Measurements from ENCODE around the gene INPP5D. TPM values are rescaled to one million over a fixed set of nuclear protein-coding genes. Genes with fewer than 3 reads are reported as not detected.

Gene INPP5D
- total and polyA plus RNA-seq, 8 donors = 3.7 to 564 (median 8.5) TPM

DNA sequence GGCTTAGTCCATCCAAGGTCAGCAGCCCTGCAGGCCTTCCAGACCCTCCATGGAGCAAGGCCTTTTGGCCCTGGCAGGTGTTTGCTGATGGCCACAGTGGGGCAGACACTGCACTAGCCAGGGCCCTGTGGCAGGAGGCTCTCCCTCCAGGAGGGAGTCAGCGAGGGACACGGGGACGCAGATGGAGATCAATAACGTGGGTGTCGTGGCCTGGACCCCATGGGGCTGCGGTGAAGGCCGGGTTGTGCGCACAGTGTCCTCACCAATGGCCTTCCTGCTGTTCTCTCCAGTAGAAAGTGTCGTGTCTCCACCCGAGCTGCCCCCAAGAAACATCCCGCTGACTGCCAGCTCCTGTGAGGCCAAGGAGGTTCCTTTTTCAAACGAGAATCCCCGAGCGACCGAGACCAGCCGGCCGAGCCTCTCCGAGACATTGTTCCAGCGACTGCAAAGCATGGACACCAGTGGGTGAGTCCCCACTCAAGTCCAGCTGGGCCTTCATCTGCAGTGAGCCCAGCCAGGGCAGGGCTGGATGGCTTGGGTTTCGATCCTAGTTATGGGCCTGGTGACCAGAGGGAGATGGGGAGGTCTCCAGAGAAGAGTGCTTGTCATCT, 65.4 kb downstream of the INPP5D start:
- no peak overlapping the region for H3K27ac ChIP-seq
- peaks cover 0 to 5% (median 0%) of the 10 kb centered on the region in 4 donors for H3K4me1 ChIP-seq
- DNase-seq = no peak
- TF ChIP-seq, protein P1, sequence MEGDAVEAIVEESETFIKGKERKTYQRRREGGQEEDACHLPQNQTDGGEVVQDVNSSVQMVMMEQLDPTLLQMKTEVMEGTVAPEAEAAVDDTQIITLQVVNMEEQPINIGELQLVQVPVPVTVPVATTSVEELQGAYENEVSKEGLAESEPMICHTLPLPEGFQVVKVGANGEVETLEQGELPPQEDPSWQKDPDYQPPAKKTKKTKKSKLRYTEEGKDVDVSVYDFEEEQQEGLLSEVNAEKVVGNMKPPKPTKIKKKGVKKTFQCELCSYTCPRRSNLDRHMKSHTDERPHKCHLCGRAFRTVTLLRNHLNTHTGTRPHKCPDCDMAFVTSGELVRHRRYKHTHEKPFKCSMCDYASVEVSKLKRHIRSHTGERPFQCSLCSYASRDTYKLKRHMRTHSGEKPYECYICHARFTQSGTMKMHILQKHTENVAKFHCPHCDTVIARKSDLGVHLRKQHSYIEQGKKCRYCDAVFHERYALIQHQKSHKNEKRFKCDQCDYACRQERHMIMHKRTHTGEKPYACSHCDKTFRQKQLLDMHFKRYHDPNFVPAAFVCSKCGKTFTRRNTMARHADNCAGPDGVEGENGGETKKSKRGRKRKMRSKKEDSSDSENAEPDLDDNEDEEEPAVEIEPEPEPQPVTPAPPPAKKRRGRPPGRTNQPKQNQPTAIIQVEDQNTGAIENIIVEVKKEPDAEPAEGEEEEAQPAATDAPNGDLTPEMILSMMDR (IDR thresholded peaks at IDR 0.05) = no peak
- TF ChIP-seq POLR2A (IDR thresholded peaks at IDR 0.05) = no peak
- no peak for TF ChIP-seq POLR2AphosphoS5 (IDR thresholded peaks at IDR 0.05)
- no peak for TF ChIP-seq EP300 (IDR thresholded peaks at IDR 0.05)
- intact Hi-C loops (cut with DNase I; ENCODE audit: low total_unique reads) = no loop called here
- no peaks in the 10 kb centered on the region for H3K9me3 ChIP-seq
- WGBS, 5 donors = 88 to 97% (median 93%) methylated on average over 20 of the region's 20 CpGs
- no peak overlapping the region for H3K4me3 ChIP-seq
- peaks cover 0 to 74% (median 27%) of the 10 kb centered on the region in 4 donors for H3K36me3 ChIP-seq
- H3K27me3 ChIP-seq = peaks cover 0 to 35% (median 0%) of the 10 kb centered on the region in 3 donors

DNA sequence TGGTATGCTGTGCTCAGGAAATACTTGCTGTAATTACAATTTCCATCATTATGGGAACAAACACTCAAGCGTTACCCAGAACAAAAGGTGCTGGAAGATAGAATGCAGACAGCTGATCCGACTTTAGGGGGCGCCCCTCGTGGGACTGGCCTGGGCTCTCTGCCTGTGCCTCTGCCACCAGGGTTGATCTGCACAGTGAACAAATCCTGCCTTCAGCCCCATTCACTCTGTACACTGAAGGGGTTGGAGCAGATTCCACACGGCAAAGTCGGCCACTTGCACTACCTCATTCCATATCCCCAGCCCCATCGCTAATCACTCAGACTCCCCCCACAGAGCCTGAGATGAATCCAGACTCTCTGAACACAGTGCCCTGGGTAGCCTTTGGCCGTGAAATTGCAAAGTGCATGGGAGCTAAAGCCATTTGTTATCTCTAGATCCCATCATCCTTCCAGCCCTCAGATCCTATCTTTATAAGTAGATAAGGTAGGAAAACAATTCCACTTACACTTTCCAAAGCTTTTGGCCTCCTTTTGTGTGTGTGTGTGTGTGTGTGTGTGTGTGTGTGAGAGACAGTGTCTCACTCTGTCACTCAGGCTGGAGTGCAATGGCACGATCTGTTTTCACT, 69.3 kb downstream of the INPP5D start:
- H3K4me3 ChIP-seq = no peak overlapping the region
- H3K27ac ChIP-seq = no peak overlapping the region
- intact Hi-C loops (cut with DNase I; ENCODE audit: low total_unique reads) = no loop called here
- no peak for TF ChIP-seq POLR2A (IDR thresholded peaks at IDR 0.05)
- no peak for TF ChIP-seq POLR2AphosphoS5 (IDR thresholded peaks at IDR 0.05)
- no peak for TF ChIP-seq EP300 (IDR thresholded peaks at IDR 0.05)
- TF ChIP-seq, protein P1 (IDR thresholded peaks at IDR 0.05) = no peak
- H3K27me3 ChIP-seq = peaks cover 0 to 36% (median 0%) of the 10 kb centered on the region in 3 donors
- WGBS, 5 donors = 46 to 67% (median 47%) methylated on average over 9 of the region's 9 CpGs
- no peak for DNase-seq
- H3K36me3 ChIP-seq = peaks cover 0 to 80% (median 24%) of the 10 kb centered on the region in 4 donors
- no peaks in the 10 kb centered on the region for H3K9me3 ChIP-seq
- peaks cover 0 to 5% (median 0%) of the 10 kb centered on the region in 4 donors for H3K4me1 ChIP-seq

DNA sequence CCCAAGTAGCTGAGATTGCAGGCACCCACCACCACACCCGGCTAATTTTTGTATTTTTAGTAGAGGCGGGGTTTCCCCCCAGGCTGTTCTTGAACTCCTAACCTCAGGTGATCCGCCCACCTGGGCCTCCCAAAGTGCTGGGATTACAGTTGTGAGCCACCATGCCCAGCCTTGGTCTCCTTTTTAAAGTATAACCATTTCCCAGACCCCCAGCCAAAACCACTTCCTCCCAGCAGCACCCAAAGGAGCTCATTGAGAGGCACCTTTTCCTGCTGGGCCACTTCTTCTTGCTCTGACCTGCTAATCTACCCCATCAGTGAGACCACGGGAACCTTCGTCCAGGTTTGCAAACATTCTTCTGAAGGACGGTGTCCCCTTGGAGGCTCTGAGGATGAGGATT, 69.9 kb downstream of the INPP5D start:
- intact Hi-C loops (cut with DNase I; ENCODE audit: low total_unique reads) = no loop called here
- peaks cover 0 to 74% (median 24%) of the 10 kb centered on the region in 4 donors for H3K36me3 ChIP-seq
- peaks cover 0 to 36% (median 0%) of the 10 kb centered on the region in 3 donors for H3K27me3 ChIP-seq
- no peak for DNase-seq
- H3K9me3 ChIP-seq = no peaks in the 10 kb centered on the region
- TF ChIP-seq POLR2A (IDR thresholded peaks at IDR 0.05) = no peak
- TF ChIP-seq EP300 (IDR thresholded peaks at IDR 0.05) = no peak
- no peak for TF ChIP-seq POLR2AphosphoS5 (IDR thresholded peaks at IDR 0.05)
- TF ChIP-seq, protein P1 (IDR thresholded peaks at IDR 0.05) = no peak
- H3K4me3 ChIP-seq = no peak overlapping the region
- WGBS, 5 donors = 55 to 65% (median 61%) methylated on average over 6 of the region's 6 CpGs
- no peak overlapping the region for H3K27ac ChIP-seq
- peaks cover 0 to 5% (median 0%) of the 10 kb centered on the region in 4 donors for H3K4me1 ChIP-seq

DNA sequence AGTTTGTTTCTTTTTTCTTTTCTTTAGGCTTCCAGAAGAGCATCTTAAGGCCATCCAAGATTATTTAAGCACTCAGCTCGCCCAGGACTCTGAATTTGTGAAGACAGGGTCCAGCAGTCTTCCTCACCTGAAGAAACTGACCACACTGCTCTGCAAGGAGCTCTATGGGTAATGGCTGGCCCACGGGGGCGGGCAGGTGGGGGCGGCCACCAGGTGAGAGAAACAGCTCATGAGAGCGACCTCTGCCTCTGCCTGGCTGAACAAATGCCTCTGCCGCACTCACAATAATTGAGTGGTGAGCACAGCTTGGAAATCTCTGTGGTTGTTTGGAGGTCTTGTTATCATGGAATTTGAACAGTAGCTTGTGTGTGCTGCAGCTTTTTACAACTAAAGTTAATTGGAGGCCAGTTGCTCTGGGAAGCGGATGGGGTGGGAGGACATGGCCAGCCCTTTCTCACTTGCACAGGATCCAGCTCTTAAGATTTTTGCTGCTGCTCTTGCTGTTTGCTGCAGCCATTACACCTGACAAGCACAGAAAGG, 70.4 kb downstream of the INPP5D start:
- 43 to 68% (median 49%) methylated on average over 7 of the region's 7 CpGs for WGBS, 5 donors

More for the DNA sequence above, 70.4 kb downstream of the INPP5D start:
- Histone ChIP-seq H3K27me3 (peaks cover 0 to 33% (median 0%) of the 10 kb centered on the region in 3 donors), H3K4me1 (peaks cover 0 to 5% (median 0%) of the 10 kb centered on the region in 4 donors), H3K36me3 (peaks cover 0 to 69% (median 22%) of the 10 kb centered on the region in 4 donors), H3K4me3 (no peak overlapping the region), H3K9me3 (peaks cover 0 to under 1% (median 0%) of the 10 kb centered on the region in 4 donors), H3K27ac (no peak overlapping the region)
- DNase-seq = no peak
- intact Hi-C loops (cut with DNase I; ENCODE audit: low total_unique reads) = no loop called here
- TF ChIP-seq, protein P1 (IDR thresholded peaks at IDR 0.05) = no peak
- no peak for TF ChIP-seq POLR2AphosphoS5 (IDR thresholded peaks at IDR 0.05)
- TF ChIP-seq POLR2A (IDR thresholded peaks at IDR 0.05) = no peak
- no peak for TF ChIP-seq EP300 (IDR thresholded peaks at IDR 0.05)

Measured in stomach (tissue), 9 donors.